ENCODE data around the gene RETSAT. TPM values are rescaled to one million over a fixed set of nuclear protein-coding genes. Genes with fewer than 3 reads are reported as not detected.

Gene RETSAT
- total and polyA plus RNA-seq, 2 of the 4 experiments (the other 2 are of a cell fraction): 25.6 to 32.3 TPM

GRCh38 chr2:85329181-85329651 is 25.1 kb downstream of the RETSAT start:
- peak overlapping the region; percentile 27 to 33; a peak in 1 of 4 replicates for H4K8ac ChIP-seq (ENCODE audit: low read depth in 2 of 2, low read length in 2 of 2)
- ATAC-seq (ENCODE audit: low read depth) (no peak), DNase-seq (no peak)
- no peak for TF ChIP-seq CEBPB (IDR thresholded peaks at IDR 0.05; ENCODE audit: low read depth, low read length)
- no peak for TF ChIP-seq NFE2L2 (IDR thresholded peaks at IDR 0.05; ENCODE audit: low read depth, low read length)
- no peak for TF ChIP-seq MXI1 (IDR thresholded peaks at IDR 0.05; ENCODE audit: borderline replicate concordance, low read depth, low read length)
- no peak for TF ChIP-seq CHD1 (IDR thresholded peaks at IDR 0.05; ENCODE audit: low read depth, low read length)
- no peak for TF ChIP-seq RCOR1 (IDR thresholded peaks at IDR 0.05; ENCODE audit: insufficient replicate concordance, low read length)
- no peak for TF ChIP-seq RFX5 (IDR thresholded peaks at IDR 0.05; ENCODE audit: low read depth, low read length)
- TF ChIP-seq SMC3 (IDR thresholded peaks at IDR 0.05; ENCODE audit: low read depth, low read length): no peak
- no peak for TF ChIP-seq FOS (IDR thresholded peaks at IDR 0.05; ENCODE audit: low read depth, low read length)
- TF ChIP-seq RAD21 (IDR thresholded peaks at IDR 0.05; ENCODE audit: low read length): no peak
- TF ChIP-seq POLR2A (IDR thresholded peaks at IDR 0.05; ENCODE audit: low read depth, low read length): no peak
- no peak for TF ChIP-seq MAFK (IDR thresholded peaks at IDR 0.05; ENCODE audit: low read depth, low read length)
- no peak for TF ChIP-seq BHLHE40 (IDR thresholded peaks at IDR 0.05; ENCODE audit: low read depth, low read length)
- no peak for TF ChIP-seq CTCF (conservative IDR thresholded peaks at IDR 0.05; ENCODE audit: low read depth, low read length)
- no peak for TF ChIP-seq MAZ (IDR thresholded peaks at IDR 0.05; ENCODE audit: borderline replicate concordance, low read depth, low read length)
- no peak for TF ChIP-seq ELK1 (IDR thresholded peaks at IDR 0.05; ENCODE audit: borderline replicate concordance, low read depth, low read length)
- no peak for TF ChIP-seq USF2 (IDR thresholded peaks at IDR 0.05; ENCODE audit: low read depth, low read length)
- no peak overlapping the region for H4K5ac ChIP-seq (ENCODE audit: low read depth, low read length)
- no peak overlapping the region for H3K23ac ChIP-seq (ENCODE audit: low read depth, low read length)
- no TSS peak for BruUV-seq (replicated peaks)
- H2BK15ac ChIP-seq (ENCODE audit: low read depth, low read length): no peak overlapping the region
- no peak overlapping the region for H2AK5ac ChIP-seq (ENCODE audit: low read depth, low read length)
- intact Hi-C loops (cut with micrococcal nuclease): loop anchor here (5.0 kb wide), 1 partner anchor 223 kb away; no protein-coding TSS in a partner anchor
- no peak overlapping the region for H4K91ac ChIP-seq (ENCODE audit: insufficient read depth, low read depth, low read length)
- no peak overlapping the region for H3K4me3 ChIP-seq (ENCODE audit: insufficient read depth, low read depth, low read length)
- peaks cover 22% of the 10 kb centered on the region for H3K36me3 ChIP-seq (ENCODE audit: control insufficient read depth, insufficient read depth, low read length)
- H3K27me3 ChIP-seq (ENCODE audit: control insufficient read depth, insufficient read depth, low read length): no peaks in the 10 kb centered on the region
- no peak overlapping the region for H2BK5ac ChIP-seq (ENCODE audit: low read depth, low read length, poor library complexity, severe bottlenecking)
- no peak overlapping the region for H2AK9ac ChIP-seq (replicated peaks; ENCODE audit: low read depth, low read length, poor library complexity)
- dilution Hi-C loops (cut with HindIII; ENCODE audit: low sequenced_read_pairs, unreplicated experiment): no loop called here
- no peak overlapping the region for H3K9ac ChIP-seq (ENCODE audit: low read depth, low read length)
- in situ Hi-C loops (cut with MboI; ENCODE audit: low sequenced_read_pairs): no loop called here
- H2BK120ac ChIP-seq (ENCODE audit: low read depth, low read length): no peak overlapping the region
- ChIA-PET POLR2A (ENCODE audit: unreplicated experiment) (no interaction called here), CTCF (interaction anchor here (0.6 kb wide), 1 partner anchor 554 kb away, joined by 3 read pairs; no protein-coding TSS in a partner anchor)
- H3K79me1 ChIP-seq (ENCODE audit: low read depth in 1 of 2, low read length in 2 of 2): peaks cover 3 to 42% of the 10 kb centered on the region in 2 experiments
- H4K20me1 ChIP-seq (ENCODE audit: insufficient read depth, low read length): peaks cover 29% of the 10 kb centered on the region
- H3K9me1 ChIP-seq (ENCODE audit: insufficient read depth, low read length): peaks cover 3% of the 10 kb centered on the region; the same call in 1 of the 2 replicates
- no peak overlapping the region for H2AFZ ChIP-seq (replicated peaks; ENCODE audit: low read length, poor library complexity)
- no peak overlapping the region for H3K4me2 ChIP-seq (ENCODE audit: low read depth, low read length)
- peaks cover 5% of the 10 kb centered on the region for H3K4me1 ChIP-seq (ENCODE audit: control insufficient read depth, insufficient read depth, low read length)
- H3K27ac ChIP-seq (ENCODE audit: insufficient read depth, low read length): no peak overlapping the region
- H3K56ac ChIP-seq (ENCODE audit: extremely low read depth, insufficient read depth, low read length): no peak overlapping the region
- no peak overlapping the region for H3K14ac ChIP-seq (replicated peaks; ENCODE audit: low read depth, low read length)
- no peak overlapping the region for H2BK20ac ChIP-seq (ENCODE audit: low read depth, low read length)
- H3K9me3 ChIP-seq (ENCODE audit: control insufficient read depth, insufficient read depth, low read length): no peaks in the 10 kb centered on the region
- H3K18ac ChIP-seq (ENCODE audit: low read depth, low read length): no peak overlapping the region
- no peak overlapping the region for H3K4ac ChIP-seq (ENCODE audit: low read depth, low read length)

Measured in IMR-90 (cell line).